RPMI7951 (cell line): ENCODE data around the gene PDCD5. TPM values are rescaled to one million over a fixed set of nuclear protein-coding genes. Genes with fewer than 3 reads are reported as not detected.

ENCODE experiments used
- DNase-seq: peaks from one replicate; pipeline ENCODE4 v3.0.0-alpha.2; 2012; ENCODE audit warnings: low read depth
- total RNA-seq: library from RNA; depleted of rRNA; stranded (reverse); fragments of >200 nt; shearing (Covaris generic); gene quantifications from 2 replicates; pipeline ENCODE4 v1.2.3, GENCODE V29; 2014; rRNA removed

PDCD5 gene
- total RNA-seq, 1 experiment from 2014 or later, result 288 TPM

DNA sequence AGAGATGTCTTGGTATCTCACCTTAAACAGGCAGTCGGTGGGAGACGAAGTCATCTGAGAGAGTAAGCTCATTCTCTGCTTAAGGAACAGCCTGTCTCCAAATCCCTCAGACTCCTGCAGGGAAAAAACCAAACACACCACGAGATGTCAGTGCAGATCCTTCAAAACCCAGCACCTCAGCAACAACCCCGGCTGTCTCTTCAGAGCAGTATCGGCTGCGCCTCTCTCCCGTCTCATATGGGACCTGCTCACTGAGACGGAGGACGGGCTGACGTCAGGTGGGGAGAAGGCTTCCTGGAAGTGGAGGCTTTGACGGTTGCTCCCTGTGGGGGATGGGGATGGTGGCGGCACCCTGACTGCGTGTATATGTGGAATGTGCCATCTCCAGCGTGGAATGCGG, 50.4 kb downstream of the PDCD5 start:
- no peak for DNase-seq

Other genes starting within 250 kb of the PDCD5 start
- 5.8 and 6.7 TPM in 2 replicates for gene ZNF507, start 235.6 kb upstream of the PDCD5 start, total RNA-seq
- 7.9 and 13.9 TPM in 2 replicates for gene DPY19L3, start 175.4 kb upstream of the PDCD5 start, total RNA-seq
- 25.8 and 35.4 TPM in 2 replicates for gene ANKRD27, start 94.0 kb downstream of the PDCD5 start, total RNA-seq
- gene RGS9BP, start 94.7 kb downstream of the PDCD5 start, total RNA-seq, result 0.72 and 0.98 TPM in 2 replicates
- gene NUDT19, start 110.6 kb downstream of the PDCD5 start, total RNA-seq, result 12.3 and 15.3 TPM in 2 replicates
- not detected in 2 replicates for gene TDRD12, start 138.6 kb downstream of the PDCD5 start, total RNA-seq